T-cell (primary cell): Measurements from ENCODE around the gene FGD3. TPM values are rescaled to one million over a fixed set of nuclear protein-coding genes. Genes with fewer than 3 reads are reported as not detected.

ENCODE experiments used
- ATAC-seq, 4 experiments: fragments of 200-7000 bp in 3 of 4; fragments of 150-1000 bp in 1 of 4; cut with Tn5 transposase; replicated peaks in 1 of 4; 1 replicate in 3 of 4; 2 replicates in 1 of 4; pipeline ENCODE4 v1.10.0; 2021; ENCODE audit warnings: moderate library complexity in 3 of 4, mild to moderate bottlenecking in 2 of 4, moderate number of reproducible peaks in 1 of 4
- CTCF ChIA-PET, 2 donors: fragments of 300-600 bp; sonication (Branson Sonifier 250); formaldehyde crosslinking; loops; one replicate each; lab custom pipeline; 2022; ENCODE audit warnings: antibody characterized with exemption in 2 of 2; lab: Charles Lee
- POLR2A ChIA-PET, 2 donors: fragments of 300-600 bp; sonication (Branson Sonifier 250); formaldehyde crosslinking; loops; one replicate each; lab custom pipeline; 2022; ENCODE audit warnings: antibody characterized with exemption in 2 of 2; lab: Charles Lee
- DNase-seq, 35 experiments: peaks; one replicate each; pipeline versions ENCODE4 v3.0.0 to v3.0.0-alpha.2; 2013 to 2023
- H3K27ac ChIP-seq: one replicate; pipeline ENCODE4 v1.5.1; 2013; ENCODE audit warnings: low read length
- H3K27me3 ChIP-seq, 2 experiments: replicated peaks in 1 of 2; 1 replicate in 1 of 2; 2 replicates in 1 of 2; pipeline versions ENCODE4 v1.6.1 to v1.7.0; 2013; ENCODE audit warnings: low read length in 1 of 2, mixed read lengths in 1 of 2; ENCODE audit not compliant: control insufficient read depth in 2 of 2, insufficient read depth in 2 of 2; ENCODE audit errors: extremely low read depth in 1 of 2
- H3K36me3 ChIP-seq, 2 donors: 1 replicate in 1 of 2; 2 replicates in 1 of 2; pipeline versions ENCODE4 v1.6.1 to v1.7.0; 2013; ENCODE audit warnings: low read length in 1 of 2; ENCODE audit not compliant: control insufficient read depth in 2 of 2, insufficient read depth in 1 of 2; ENCODE audit errors: extremely low read depth in 1 of 2
- H3K4me1 ChIP-seq, 2 experiments: 1 replicate in 1 of 2; 2 replicates in 1 of 2; pipeline versions ENCODE4 v1.6.1 to v1.7.0; 2013; ENCODE audit warnings: low read length in 2 of 2, mixed read lengths in 1 of 2; ENCODE audit not compliant: insufficient read depth in 2 of 2, control insufficient read depth in 1 of 2; ENCODE audit errors: extremely low read depth in 1 of 2
- H3K4me3 ChIP-seq, 2 donors: 1 replicate in 1 of 2; 2 replicates in 1 of 2; pipeline versions ENCODE4 v1.5.1 to v1.7.0; 2013; ENCODE audit warnings: mild to moderate bottlenecking in 2 of 2, low read length in 1 of 2, moderate library complexity in 1 of 2; ENCODE audit not compliant: control insufficient read depth in 1 of 2; ENCODE audit errors: extremely low read depth in 1 of 2
- H3K9me3 ChIP-seq: 2 replicates; pipeline ENCODE4 v1.7.0; 2013
- H3K27ac Mint-ChIP-seq, 2 donors: one replicate each; pipeline ENCODE4 v1.8.0; 2020 to 2021; ENCODE audit warnings: mild to moderate bottlenecking in 2 of 2, mixed read lengths in 2 of 2
- H3K27me3 Mint-ChIP-seq, 2 donors: one replicate each; pipeline ENCODE4 v1.8.0; 2021 to 2022; ENCODE audit warnings: mixed read lengths in 2 of 2
- H3K36me3 Mint-ChIP-seq: one replicate; pipeline ENCODE4 v1.8.0; 2021; ENCODE audit warnings: mixed read lengths
- H3K4me1 Mint-ChIP-seq, 3 donors: one replicate each; pipeline ENCODE4 v1.8.0; 2020 to 2022; ENCODE audit warnings: mixed read lengths in 3 of 3, mild to moderate bottlenecking in 1 of 3
- H3K4me3 Mint-ChIP-seq, 3 donors: one replicate each; pipeline ENCODE4 v1.8.0; 2020 to 2022; ENCODE audit warnings: mild to moderate bottlenecking in 3 of 3, mixed read lengths in 3 of 3, moderate library complexity in 3 of 3
- H3K9me3 Mint-ChIP-seq, 3 donors: one replicate each; pipeline ENCODE4 v1.8.0; 2020 to 2022; ENCODE audit warnings: mixed read lengths in 3 of 3
- WGBS: methylation state at CpG from one replicate; pipeline ENCODE4 v1.1.5; 2013; ENCODE audit warnings: missing lambda C conversion rate; ENCODE audit not compliant: insufficient coverage; 5-methylcytosine and 5-hydroxymethylcytosine counted together
- total RNA-seq, 35 experiments: library from RNA in 6 of 35; stranded (reverse) in 6 of 35; fragments of 120-200 nt in 1 of 35; gene quantifications; one replicate each; pipeline versions ENCODE4 v1.2.1 to v1.2.4 and lab custom pipeline; 2013 to 2026

The FGD3 gene
- total RNA-seq, 5 donors from 2014 or later (not counting 1 experiment from before 2014, with no cell fraction given) = 188 to 349 (median 293) TPM

- CTCF ChIA-PET = interaction anchor here in 1 of 2 donors (0.5 kb wide), 1 partner anchor 78 kb away, joined by 8 read pairs; no protein-coding TSS in a partner anchor
- Histone ChIP-seq H3K4me1 (peaks cover 50 to 96% of the 10 kb centered on the region in 2 experiments), H3K36me3 (peaks cover 20 to 79% of the 10 kb centered on the region in 2 donors), H3K27ac (peak overlapping the region; percentile 92), H3K27me3 (no peaks in the 10 kb centered on the region), H3K4me3 (no peak overlapping the region), H3K9me3 (no peaks in the 10 kb centered on the region)
- Mint-ChIP-seq H3K4me3 (peak overlapping the region in 2 of 3 donors; percentile 31 to 75), H3K27me3 (no peaks in the 10 kb centered on the region), H3K27ac (peak overlapping the region; percentile 81 to 99), H3K36me3 (peaks cover 57% of the 10 kb centered on the region), H3K4me1 (peaks cover 73 to 85% (median 77%) of the 10 kb centered on the region in 3 donors), H3K9me3 (no peaks in the 10 kb centered on the region)
- POLR2A ChIA-PET = no interaction called here
- DNase-seq = no peak
- ATAC-seq = no peak
- WGBS = 98% methylated on average over 8 of the region's 9 CpGs
Measured at GRCh38 chr9:93030642-93031628, 83.6 kb downstream of the FGD3 start.

GRCh38 chr9:93031629-93032430 is 84.5 kb downstream of the FGD3 start:
- Histone ChIP-seq H3K36me3 (peaks cover 21 to 78% of the 10 kb centered on the region in 2 donors), H3K27ac (peak overlapping the region; percentile 38), H3K9me3 (no peaks in the 10 kb centered on the region), H3K4me3 (no peak overlapping the region), H3K27me3 (no peaks in the 10 kb centered on the region), H3K4me1 (peaks cover 41 to 96% of the 10 kb centered on the region in 2 experiments)
- Mint-ChIP-seq H3K27ac (peak overlapping the region; percentile 81 to 99), H3K27me3 (no peaks in the 10 kb centered on the region), H3K4me3 (peak overlapping the region in 2 of 3 donors; percentile 21 to 75), H3K36me3 (peaks cover 58% of the 10 kb centered on the region), H3K4me1 (peaks cover 75 to 85% (median 77%) of the 10 kb centered on the region in 3 donors), H3K9me3 (no peaks in the 10 kb centered on the region)
- CTCF ChIA-PET = no interaction called here
- POLR2A ChIA-PET = no interaction called here
- WGBS = 93% methylated on average over 6 of the region's 10 CpGs
- no peak for ATAC-seq
- DNase-seq = no peak

- H3K27ac ChIP-seq = peak overlapping the region; percentile 38
- peak overlapping the region; percentile 81 to 99 for H3K27ac Mint-ChIP-seq
- H3K36me3 ChIP-seq = peaks cover 19 to 74% of the 10 kb centered on the region in 2 donors
- H3K4me3 Mint-ChIP-seq = peak overlapping the region in 1 of 3 donors; percentile 42
- 92% methylated on average over 10 of the region's 12 CpGs for WGBS
- peaks cover 35 to 96% of the 10 kb centered on the region in 2 experiments for H3K4me1 ChIP-seq
- no peaks in the 10 kb centered on the region for H3K27me3 Mint-ChIP-seq
- ATAC-seq (no peak), DNase-seq (no peak)
- H3K9me3 ChIP-seq = no peaks in the 10 kb centered on the region
- H3K4me1 Mint-ChIP-seq = peaks cover 74 to 84% (median 76%) of the 10 kb centered on the region in 3 donors
- no peaks in the 10 kb centered on the region for H3K9me3 Mint-ChIP-seq
- H3K27me3 ChIP-seq = no peaks in the 10 kb centered on the region
- ChIA-PET POLR2A (no interaction called here), CTCF (no interaction called here)
- no peak overlapping the region for H3K4me3 ChIP-seq
- peaks cover 54% of the 10 kb centered on the region for H3K36me3 Mint-ChIP-seq
Measured at GRCh38 chr9:93032545-93032944, 85.2 kb downstream of the FGD3 start.

GRCh38 chr9:93033531-93033930 is 86.2 kb downstream of the FGD3 start:
- peaks cover 19 to 74% of the 10 kb centered on the region in 2 donors for H3K36me3 ChIP-seq
- peak overlapping the region in 1 of 3 donors; percentile 58 for H3K4me3 Mint-ChIP-seq
- WGBS = 80% methylated on average over 6 of the region's 6 CpGs
- DNase-seq (no peak), ATAC-seq (no peak)
- no peaks in the 10 kb centered on the region for H3K27me3 ChIP-seq
- H3K4me3 ChIP-seq = no peak overlapping the region
- H3K4me1 ChIP-seq = peaks cover 30 to 96% of the 10 kb centered on the region in 2 experiments
- ChIA-PET POLR2A (interaction anchor here in 1 of 2 donors (0.6 to 0.9 kb wide), 2 partner anchors 16 to 27 kb away, joined by 6 to 10 read pairs; no protein-coding TSS in a partner anchor), CTCF (interaction anchor here in 1 of 2 donors (0.6 to 0.9 kb wide), 2 partner anchors 16 to 75 kb away, joined by 3 to 4 read pairs; no protein-coding TSS in a partner anchor)
- H3K27me3 Mint-ChIP-seq = no peaks in the 10 kb centered on the region
- H3K9me3 Mint-ChIP-seq = no peaks in the 10 kb centered on the region
- peak overlapping the region; percentile 38 for H3K27ac ChIP-seq
- peak overlapping the region; percentile 84 to 92 for H3K27ac Mint-ChIP-seq
- no peaks in the 10 kb centered on the region for H3K9me3 ChIP-seq
- H3K4me1 Mint-ChIP-seq = peaks cover 72 to 82% (median 73%) of the 10 kb centered on the region in 3 donors
- H3K36me3 Mint-ChIP-seq = peaks cover 49% of the 10 kb centered on the region

GRCh38 chr9:93035106-93035660 is 87.9 kb downstream of the FGD3 start:
- H3K4me1 ChIP-seq = peaks cover 18 to 95% of the 10 kb centered on the region in 2 experiments
- H3K36me3 ChIP-seq = peaks cover 19 to 64% of the 10 kb centered on the region in 2 donors
- H3K27ac ChIP-seq = no peak overlapping the region
- DNase-seq (no peak), ATAC-seq (no peak)
- no peaks in the 10 kb centered on the region for H3K27me3 ChIP-seq
- ChIA-PET POLR2A (no interaction called here), CTCF (interaction anchor here in 1 of 2 donors (0.6 kb wide), 1 partner anchor 110 kb away, joined by 3 read pairs; no protein-coding TSS in a partner anchor)
- Mint-ChIP-seq H3K27ac (peak overlapping the region; percentile 72 to 79), H3K27me3 (no peaks in the 10 kb centered on the region), H3K36me3 (peaks cover 38% of the 10 kb centered on the region), H3K9me3 (no peaks in the 10 kb centered on the region), H3K4me3 (no peak overlapping the region), H3K4me1 (peaks cover 64 to 79% (median 71%) of the 10 kb centered on the region in 3 donors)
- no peaks in the 10 kb centered on the region for H3K9me3 ChIP-seq
- no peak overlapping the region for H3K4me3 ChIP-seq
- WGBS = 98% methylated on average over 9 of the region's 19 CpGs
